ENCODE data around the gene TAOK3.

The TAOK3 gene

DNA sequence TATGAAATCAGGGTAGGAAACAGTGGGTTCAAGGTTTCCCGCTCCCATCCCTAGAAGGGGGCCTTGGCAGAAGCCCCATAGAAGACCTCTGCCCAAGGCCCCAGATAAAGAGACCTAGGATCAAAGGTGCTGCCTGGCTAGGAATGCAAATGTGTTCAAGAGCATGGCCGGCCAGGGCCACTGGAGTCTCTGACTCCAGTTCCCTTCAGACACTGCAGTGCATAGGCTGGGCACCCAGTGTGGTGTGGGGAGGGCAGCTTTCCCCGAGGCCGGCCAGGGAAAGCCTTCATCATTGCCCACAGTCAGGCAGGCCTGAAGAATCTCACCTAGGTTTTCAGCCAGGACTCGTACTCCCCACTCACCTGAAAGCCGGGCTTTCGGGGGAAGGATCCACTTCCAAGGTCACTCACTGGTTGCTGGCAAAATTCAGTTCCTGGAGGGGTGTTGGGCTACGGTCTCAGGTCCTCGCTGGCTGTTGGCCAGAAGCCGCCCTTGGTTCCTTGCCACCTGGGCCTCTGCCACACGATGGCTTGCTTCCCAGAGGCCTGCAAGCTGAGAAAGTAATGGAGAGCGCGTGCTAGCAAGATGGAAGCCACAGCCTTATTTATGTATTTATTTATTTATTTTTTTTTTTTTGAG is 246.5 kb downstream of the TAOK3 start:
- DNase-seq = no peak

DNA sequence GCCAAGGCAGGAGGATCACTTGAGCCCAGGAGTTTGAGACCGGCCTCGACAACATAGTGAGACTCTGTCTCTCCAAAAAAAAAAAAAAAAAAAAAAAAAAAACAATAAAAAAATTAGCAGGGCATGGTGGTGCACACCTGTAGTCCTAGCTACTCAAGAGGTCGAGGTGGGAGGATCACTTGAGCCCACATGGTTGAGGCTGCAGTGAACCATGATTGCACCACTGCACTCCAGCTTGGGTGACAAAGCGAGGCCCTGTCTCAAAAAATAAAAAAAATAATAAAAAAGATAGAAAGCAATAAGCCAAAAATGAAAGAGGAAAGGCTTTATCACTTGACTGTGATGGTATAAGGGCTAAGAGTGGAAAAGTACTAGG is 247.0 kb downstream of the TAOK3 start:
- no peak for DNase-seq

DNA sequence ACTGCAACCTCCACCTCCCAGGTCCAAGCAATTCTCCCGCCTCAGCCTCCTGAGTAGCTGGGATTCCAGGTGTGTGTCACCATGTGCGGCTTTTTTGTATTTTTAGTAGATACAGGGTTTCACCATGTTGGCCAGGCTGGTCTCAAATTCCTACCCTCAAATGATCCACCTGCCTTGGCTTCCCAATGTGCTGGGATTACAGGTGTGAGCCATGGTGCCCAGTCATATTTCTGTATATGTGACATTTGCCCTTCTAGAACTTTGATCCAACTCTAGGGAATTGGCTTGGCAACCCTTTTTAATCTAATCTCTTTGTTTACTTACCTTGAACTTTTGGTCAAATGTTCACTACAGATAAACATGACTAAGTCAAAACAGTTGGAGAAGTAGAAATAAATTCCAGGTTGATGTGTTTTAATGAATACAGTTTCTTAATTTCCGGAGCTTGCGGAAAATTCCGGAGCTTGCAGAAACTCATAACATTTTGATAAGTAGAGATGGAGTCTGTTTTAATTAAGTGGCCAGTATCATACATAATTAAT is 248.3 kb downstream of the TAOK3 start:
- DNase-seq = no peak

DNA sequence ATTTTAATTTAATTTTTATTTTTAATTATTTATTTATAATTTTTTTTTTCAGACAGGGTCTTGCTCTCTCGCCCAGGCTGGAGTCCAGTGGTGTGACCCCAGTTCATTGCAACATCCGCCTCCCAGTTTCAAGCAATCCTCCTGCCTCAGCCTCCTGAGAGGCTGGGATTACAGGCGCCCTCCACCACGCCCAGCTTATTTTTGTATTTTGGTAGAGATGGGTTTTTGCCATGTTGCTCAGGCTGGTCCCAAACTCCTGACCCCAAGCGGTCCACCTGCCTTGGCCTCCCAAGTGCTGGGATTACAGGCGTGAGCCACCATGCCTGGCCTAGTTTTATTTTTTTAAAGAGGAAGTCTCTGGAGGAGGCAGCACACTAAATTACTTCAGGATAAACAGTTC is 250.4 kb downstream of the TAOK3 start:
- DNase-seq = no peak

DNA sequence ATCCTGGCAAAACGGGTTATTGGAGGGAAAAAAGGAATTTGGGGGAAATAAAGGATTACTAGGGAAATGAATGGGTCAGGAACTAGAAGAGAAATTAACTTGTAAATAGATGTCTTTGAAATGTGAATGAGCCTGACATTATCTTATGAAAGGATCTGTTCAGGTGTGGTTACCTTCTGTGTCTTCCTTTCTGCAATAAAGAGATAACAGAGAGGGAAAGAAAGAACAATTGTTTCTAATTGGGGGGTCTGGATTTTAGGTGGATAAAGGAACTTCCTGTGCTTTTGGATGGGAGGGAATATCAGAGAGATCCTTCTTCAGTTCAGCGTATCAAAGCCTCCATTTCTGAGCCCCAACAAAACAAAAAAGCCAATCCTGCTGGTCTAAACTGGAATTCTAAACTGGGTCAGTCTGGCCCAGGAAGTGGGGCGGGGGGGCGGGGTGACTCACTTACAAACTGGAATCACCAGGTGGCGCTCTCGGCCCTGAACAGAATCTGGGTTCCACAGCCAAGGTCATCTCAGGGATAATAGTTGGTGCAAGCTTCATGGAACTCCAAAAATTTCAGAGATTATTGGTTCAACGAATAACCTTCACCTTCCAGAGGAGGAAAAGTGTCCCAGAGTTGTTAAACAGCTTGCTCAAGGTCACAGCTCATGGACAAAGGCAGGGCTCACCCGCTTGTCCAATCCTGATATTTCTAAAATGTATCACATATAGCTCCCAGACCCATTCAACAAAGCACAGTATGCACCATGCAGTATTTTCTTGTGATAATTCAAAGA is 251.9 kb downstream of the TAOK3 start:
- peak; percentile 50 for DNase-seq

GRCh38 chr12:118119449-118119879 is 253.2 kb downstream of the TAOK3 start:
- no peak for DNase-seq

DNA sequence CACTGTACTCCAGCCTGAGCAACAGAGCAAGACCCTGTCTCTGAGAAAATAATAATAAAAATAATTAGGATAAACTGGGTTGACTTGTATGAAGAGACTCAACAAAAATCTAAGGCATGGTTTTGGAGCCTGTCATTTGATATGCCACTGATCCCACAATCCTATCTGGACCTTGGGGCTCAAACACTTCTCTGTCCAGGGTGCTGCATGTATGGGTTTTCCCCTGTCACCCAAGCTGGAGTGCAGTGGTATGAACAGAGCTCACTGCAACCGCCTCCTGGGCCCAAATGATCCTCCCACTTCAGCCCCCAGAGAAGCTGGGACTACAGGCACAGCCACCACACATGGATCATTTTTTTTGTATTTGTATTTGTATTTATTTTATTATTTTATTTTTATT is 263.6 kb downstream of the TAOK3 start:
- no peak for DNase-seq

DNA sequence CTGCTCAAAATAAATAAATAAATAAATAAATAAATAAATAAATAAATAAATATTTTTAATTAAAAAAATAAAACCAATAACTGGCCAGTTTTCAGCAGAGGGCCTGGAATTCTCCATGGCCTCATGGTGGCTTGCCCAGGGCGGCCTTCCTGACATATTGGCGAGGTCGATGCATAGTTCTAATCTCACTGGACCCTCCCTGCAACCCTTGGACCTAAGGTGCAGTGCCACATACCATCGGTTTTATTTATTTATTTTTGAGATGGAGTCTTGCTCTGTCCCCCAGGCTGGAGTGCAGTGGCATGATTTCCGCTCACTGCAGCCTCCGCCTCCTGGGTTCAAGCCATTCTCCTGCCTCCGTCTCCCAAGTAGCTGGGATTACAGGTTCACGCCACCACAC is 265.0 kb downstream of the TAOK3 start:
- DNase-seq = no peak

DNA sequence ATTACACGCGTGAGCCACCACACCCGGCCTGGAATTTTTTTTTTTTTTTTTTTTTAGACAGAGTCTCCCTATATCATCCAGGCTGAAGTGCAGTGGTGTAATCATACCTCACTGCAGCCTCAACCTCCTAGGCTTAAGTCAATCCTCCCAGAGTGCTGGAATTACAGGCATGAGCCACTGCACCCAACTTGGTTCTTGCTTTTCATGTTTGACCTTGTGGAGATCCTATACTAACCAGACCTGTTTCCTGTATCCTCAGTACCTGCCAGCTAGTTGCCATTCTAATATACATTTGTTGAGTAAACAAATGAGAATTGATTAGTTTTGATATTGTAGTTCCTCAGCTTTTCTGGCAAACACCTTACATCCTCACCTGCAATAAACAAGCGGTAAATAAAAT is 265.7 kb downstream of the TAOK3 start:
- no peak for DNase-seq

GRCh38 chr12:118103601-118104382 is 268.9 kb downstream of the TAOK3 start, which contains the start of gene VSIG10:
Gene VSIG10, minus strand, starts transcription at chr12:118104011. Its CDS starts 340 bp downstream, at chr12:118103671.
- peak; percentile 2 for DNase-seq

- DNase-seq = no peak
Observed at GRCh38 chr12:118103201-118103600, 269.5 kb downstream of the TAOK3 start.

GRCh38 chr12:118102609-118103008 is 270.1 kb downstream of the TAOK3 start:
- no peak for DNase-seq

DNA sequence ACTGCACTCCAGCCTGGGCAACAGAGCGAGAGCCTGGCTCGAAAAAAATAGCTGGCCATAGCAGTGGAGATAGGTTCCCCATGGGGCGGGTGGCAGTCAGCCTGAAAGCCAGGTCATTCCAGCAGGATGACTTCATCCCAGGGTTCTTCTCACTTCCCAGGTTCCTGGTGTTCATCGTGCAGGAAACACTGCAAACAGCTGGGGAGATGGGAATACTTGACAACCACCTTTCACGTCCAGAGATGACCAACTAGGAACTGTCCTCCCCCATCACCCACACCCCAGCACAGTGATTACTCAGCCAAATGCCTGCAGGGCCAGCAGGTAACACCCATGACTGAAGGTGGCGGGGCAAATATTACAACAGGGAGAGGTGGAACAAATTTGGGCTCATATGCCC is 270.6 kb downstream of the TAOK3 start:
- no peak for DNase-seq

- no peak for DNase-seq
Observed at GRCh38 chr12:118101051-118101450, 271.7 kb downstream of the TAOK3 start.

Measured in CD4-positive, alpha-beta T cell treated with Interferon gamma for 1 hour (primary cell).